Activated T-helper 2 cell treated with anti-CD3 and anti-CD28 coated beads, Interferon-gamma antibody, Interleukin-2, Interleukin-4, amounts not matched to agents 10 μg/mL and 5 μg/mL and 100 μg/mL, durations not matched to agents 14 hours and 24 hours and 36 hours (primary cell): ENCODE data around the gene STX8. TPM values are rescaled to one million over a fixed set of nuclear protein-coding genes. Genes with fewer than 3 reads are reported as not detected.

Experiments used
- DNase-seq: peaks from one replicate; pipeline ENCODE4 v3.0.0; 2021; ENCODE audit warnings: low spot score
- H3K27ac Mint-ChIP-seq: one replicate; pipeline ENCODE4 v1.8.0; 2021; ENCODE audit warnings: mixed read lengths
- H3K27me3 Mint-ChIP-seq: one replicate; pipeline ENCODE4 v1.8.0; 2021; ENCODE audit warnings: low read depth, mixed read lengths
- H3K36me3 Mint-ChIP-seq: one replicate; pipeline ENCODE4 v1.8.0; 2021; ENCODE audit warnings: low read depth, mixed read lengths
- H3K4me1 Mint-ChIP-seq: one replicate; pipeline ENCODE4 v1.8.0; 2021; ENCODE audit warnings: low read depth, mixed read lengths
- H3K4me3 Mint-ChIP-seq: one replicate; pipeline ENCODE4 v1.8.0; 2021; ENCODE audit warnings: low read depth, mild to moderate bottlenecking, moderate library complexity, mixed read lengths
- H3K9me3 Mint-ChIP-seq: one replicate; pipeline ENCODE4 v1.8.0; 2021; ENCODE audit warnings: mixed read lengths
- intact Hi-C: fragments of 100-400 bp; cut with micrococcal nuclease; formaldehyde crosslinking; loops from one replicate; pipeline ENCODE4 v1.15.1; 2023
- total RNA-seq: library from RNA; stranded (reverse); gene quantifications from 2 replicates; pipeline ENCODE4 v1.2.3, GENCODE V29; 2022

Gene STX8
- total RNA-seq, 1 donor from 2014 or later = 52.1 TPM

GRCh38 chr17:9414471-9414870 lies 161.1 kb downstream of the STX8 start:
- Mint-ChIP-seq H3K4me3 (no peak overlapping the region), H3K4me1 (no peaks in the 10 kb centered on the region), H3K36me3 (peaks cover 3% of the 10 kb centered on the region), H3K9me3 (peaks cover 9% of the 10 kb centered on the region), H3K27ac (no peak overlapping the region), H3K27me3 (no peaks in the 10 kb centered on the region)
- no peak for DNase-seq
- intact Hi-C loops = no loop called here

GRCh38 chr17:9410737-9411136 lies 164.9 kb downstream of the STX8 start:
- H3K27me3 Mint-ChIP-seq = no peaks in the 10 kb centered on the region
- intact Hi-C loops = no loop called here
- peaks cover 3% of the 10 kb centered on the region for H3K36me3 Mint-ChIP-seq
- H3K27ac Mint-ChIP-seq = no peak overlapping the region
- H3K4me1 Mint-ChIP-seq = no peaks in the 10 kb centered on the region
- peaks cover 3% of the 10 kb centered on the region for H3K9me3 Mint-ChIP-seq
- DNase-seq = no peak
- H3K4me3 Mint-ChIP-seq = no peak overlapping the region

- intact Hi-C loops = no loop called here
- H3K27me3 Mint-ChIP-seq = no peaks in the 10 kb centered on the region
- no peak for DNase-seq
- peaks cover 3% of the 10 kb centered on the region for H3K36me3 Mint-ChIP-seq
- no peak overlapping the region for H3K27ac Mint-ChIP-seq
- no peak overlapping the region for H3K4me3 Mint-ChIP-seq
- H3K4me1 Mint-ChIP-seq = no peaks in the 10 kb centered on the region
- peaks cover 3% of the 10 kb centered on the region for H3K9me3 Mint-ChIP-seq
These were observed 165.3 kb downstream of the STX8 start for GRCh38 chr17:9410301-9410700.

- no peak for DNase-seq
- no peaks in the 10 kb centered on the region for H3K27me3 Mint-ChIP-seq
- no peak overlapping the region for H3K27ac Mint-ChIP-seq
- no peaks in the 10 kb centered on the region for H3K36me3 Mint-ChIP-seq
- intact Hi-C loops = loop anchor here (10.0 kb wide), 1 partner anchor 115 kb away; no protein-coding TSS in a partner anchor
- no peaks in the 10 kb centered on the region for H3K9me3 Mint-ChIP-seq
- no peak overlapping the region for H3K4me3 Mint-ChIP-seq
- H3K4me1 Mint-ChIP-seq = no peaks in the 10 kb centered on the region
These were observed 165.7 kb downstream of the STX8 start for GRCh38 chr17:9409878-9410277.

GRCh38 chr17:9408868-9409829 lies 166.5 kb downstream of the STX8 start:
- intact Hi-C loops = loop anchor here (10.0 kb wide), 1 partner anchor 116 kb away; no protein-coding TSS in a partner anchor
- Mint-ChIP-seq H3K4me1 (no peaks in the 10 kb centered on the region), H3K36me3 (no peaks in the 10 kb centered on the region), H3K4me3 (no peak overlapping the region), H3K9me3 (no peaks in the 10 kb centered on the region), H3K27ac (no peak overlapping the region), H3K27me3 (no peaks in the 10 kb centered on the region)
- no peak for DNase-seq

DNA sequence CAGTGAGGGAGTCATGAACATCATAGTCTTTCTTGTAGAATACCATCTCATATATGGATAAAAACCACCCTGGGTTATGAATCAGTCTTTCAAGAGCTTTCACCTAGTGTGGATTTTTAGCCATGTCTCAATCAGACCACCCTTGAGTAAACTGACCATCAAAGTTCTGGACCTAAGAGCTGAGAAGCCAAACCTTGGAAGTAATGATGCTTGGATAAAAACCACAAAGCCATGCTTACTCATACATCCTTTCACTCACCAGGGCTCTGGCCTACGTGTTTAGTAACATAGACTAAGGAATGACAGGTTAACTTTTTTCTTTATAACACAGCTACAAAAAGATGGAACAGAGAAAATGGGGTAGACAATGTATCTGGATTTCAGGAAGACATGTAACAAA lies 167.2 kb downstream of the STX8 start:
- H3K9me3 Mint-ChIP-seq = no peaks in the 10 kb centered on the region
- H3K27me3 Mint-ChIP-seq = no peaks in the 10 kb centered on the region
- no peak overlapping the region for H3K27ac Mint-ChIP-seq
- no peaks in the 10 kb centered on the region for H3K4me1 Mint-ChIP-seq
- intact Hi-C loops = loop anchor here (10.0 kb wide), 1 partner anchor 116 kb away; no protein-coding TSS in a partner anchor
- H3K36me3 Mint-ChIP-seq = no peaks in the 10 kb centered on the region
- no peak overlapping the region for H3K4me3 Mint-ChIP-seq
- no peak for DNase-seq

DNA sequence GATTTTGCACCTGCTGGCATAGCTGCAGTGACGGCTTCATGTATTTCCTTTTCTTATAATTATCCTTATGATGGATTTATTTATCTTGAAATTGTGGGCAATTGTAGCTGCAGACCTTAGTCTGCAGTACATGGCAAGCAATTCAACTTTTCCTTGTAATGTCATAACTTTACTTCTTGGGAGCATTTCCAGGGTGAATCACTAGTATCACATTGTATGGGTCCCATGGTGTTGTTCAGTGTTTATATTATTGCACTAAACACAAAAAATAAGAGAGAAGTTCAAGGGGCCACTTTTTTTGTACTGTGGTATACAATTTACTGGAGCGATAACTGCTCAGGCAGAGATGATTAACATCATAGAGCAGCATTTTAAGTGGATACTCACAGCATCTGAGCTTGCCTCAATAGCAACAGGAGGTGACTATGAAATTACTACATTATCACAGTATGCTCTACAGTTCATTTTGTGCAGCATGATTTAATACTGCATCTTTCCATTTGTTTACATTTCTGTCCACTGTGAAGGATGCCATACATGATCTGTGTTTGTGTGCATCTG lies 169.5 kb downstream of the STX8 start:
- DNase-seq = no peak
- no peaks in the 10 kb centered on the region for H3K4me1 Mint-ChIP-seq

GRCh38 chr17:9403257-9403656 lies 172.4 kb downstream of the STX8 start:
- H3K27me3 Mint-ChIP-seq = no peaks in the 10 kb centered on the region
- no peaks in the 10 kb centered on the region for H3K36me3 Mint-ChIP-seq
- no peak for DNase-seq
- no peak overlapping the region for H3K27ac Mint-ChIP-seq
- intact Hi-C loops = loop anchor here (10.0 kb wide), 1 partner anchor 122 kb away; no protein-coding TSS in a partner anchor
- no peaks in the 10 kb centered on the region for H3K4me1 Mint-ChIP-seq
- no peak overlapping the region for H3K4me3 Mint-ChIP-seq
- no peaks in the 10 kb centered on the region for H3K9me3 Mint-ChIP-seq

More for the DNA sequence above, 169.5 kb downstream of the STX8 start:
- Mint-ChIP-seq H3K4me3 (no peak overlapping the region), H3K27ac (no peak overlapping the region), H3K36me3 (no peaks in the 10 kb centered on the region), H3K9me3 (no peaks in the 10 kb centered on the region), H3K27me3 (no peaks in the 10 kb centered on the region)
- intact Hi-C loops = loop anchor here (10.0 kb wide), 1 partner anchor 119 kb away; no protein-coding TSS in a partner anchor

- Mint-ChIP-seq H3K27me3 (no peaks in the 10 kb centered on the region), H3K4me1 (no peaks in the 10 kb centered on the region), H3K36me3 (no peaks in the 10 kb centered on the region), H3K4me3 (no peak overlapping the region), H3K27ac (no peak overlapping the region), H3K9me3 (no peaks in the 10 kb centered on the region)
- intact Hi-C loops = loop anchor here (10.0 kb wide), 1 partner anchor 122 kb away; no protein-coding TSS in a partner anchor
- DNase-seq = peak; percentile 12
These were observed 172.9 kb downstream of the STX8 start for GRCh38 chr17:9402590-9403199.

- H3K27ac Mint-ChIP-seq = no peak overlapping the region
- DNase-seq = no peak
- H3K27me3 Mint-ChIP-seq = no peaks in the 10 kb centered on the region
- intact Hi-C loops = loop anchor here (10.0 kb wide), 1 partner anchor 123 kb away; no protein-coding TSS in a partner anchor
- H3K4me1 Mint-ChIP-seq = no peaks in the 10 kb centered on the region
- no peak overlapping the region for H3K4me3 Mint-ChIP-seq
- H3K9me3 Mint-ChIP-seq = no peaks in the 10 kb centered on the region
- H3K36me3 Mint-ChIP-seq = no peaks in the 10 kb centered on the region
These were observed 174.2 kb downstream of the STX8 start for GRCh38 chr17:9401434-9401833.

DNA sequence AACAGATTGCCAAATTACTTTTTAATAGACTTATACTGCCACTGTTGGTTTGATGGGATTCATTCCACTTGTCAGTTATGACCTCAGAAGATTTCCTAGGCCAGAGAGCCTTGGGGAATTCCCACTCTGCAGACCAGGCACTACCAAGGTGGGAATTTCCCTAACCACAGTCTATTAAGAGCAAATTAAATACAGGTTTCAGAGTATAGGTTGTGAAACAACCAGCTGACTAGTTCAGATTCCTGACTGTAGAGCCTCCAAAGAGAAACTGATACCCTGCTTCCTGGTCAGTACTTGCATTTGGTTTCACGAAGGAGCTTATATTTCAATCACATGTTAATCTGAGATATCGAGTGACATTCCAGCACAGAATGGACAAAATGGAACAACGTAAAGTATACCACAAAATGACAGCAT lies 186.5 kb downstream of the STX8 start:
- Mint-ChIP-seq H3K27me3 (no peaks in the 10 kb centered on the region), H3K4me3 (no peak overlapping the region), H3K4me1 (peaks cover 6% of the 10 kb centered on the region), H3K27ac (peak overlapping the region; percentile 33), H3K36me3 (peaks cover 4% of the 10 kb centered on the region), H3K9me3 (peaks cover 14% of the 10 kb centered on the region)
- intact Hi-C loops = no loop called here
- DNase-seq = no peak

DNA sequence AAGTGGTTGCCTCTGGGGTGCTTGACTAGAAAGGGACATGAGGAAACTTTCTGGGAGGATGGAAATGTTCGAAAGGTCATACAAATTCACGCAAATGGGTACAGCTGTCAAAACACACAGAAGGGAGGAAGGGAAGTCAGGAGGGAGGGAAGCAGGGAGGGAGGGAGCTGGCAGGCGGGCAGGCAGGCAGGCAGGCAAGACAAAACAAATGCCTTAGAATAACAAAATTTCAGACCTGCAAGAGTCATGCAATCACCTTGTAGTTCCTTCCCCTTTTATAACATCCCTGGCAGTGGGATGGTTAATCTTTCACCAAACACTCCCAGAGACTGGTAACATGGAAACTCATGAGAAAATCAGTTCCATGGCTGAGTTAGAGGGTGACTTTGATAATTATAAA lies 189.2 kb downstream of the STX8 start:
- peaks cover 6% of the 10 kb centered on the region for H3K4me1 Mint-ChIP-seq
- intact Hi-C loops = no loop called here
- H3K36me3 Mint-ChIP-seq = peaks cover 1% of the 10 kb centered on the region
- DNase-seq = no peak
- H3K27me3 Mint-ChIP-seq = no peaks in the 10 kb centered on the region
- no peaks in the 10 kb centered on the region for H3K9me3 Mint-ChIP-seq
- no peak overlapping the region for H3K4me3 Mint-ChIP-seq
- no peak overlapping the region for H3K27ac Mint-ChIP-seq
